GM18511 (cell line): ENCODE results near the gene MT1G.
"Not testable (repeated sequence)": the region's sequence is repeated elsewhere in the genome, so short reads cannot be mapped to it uniquely, and the experiment has no call there.

Experiments used
- ATAC-seq: cut with Tn5 transposase; IDR thresholded peaks from one replicate; pipeline ENCODE4 v1.9.1; 2021; ENCODE audit warnings: mild to moderate bottlenecking, moderate library complexity; ENCODE audit not compliant: unreplicated experiment

Gene MT1G

DNA sequence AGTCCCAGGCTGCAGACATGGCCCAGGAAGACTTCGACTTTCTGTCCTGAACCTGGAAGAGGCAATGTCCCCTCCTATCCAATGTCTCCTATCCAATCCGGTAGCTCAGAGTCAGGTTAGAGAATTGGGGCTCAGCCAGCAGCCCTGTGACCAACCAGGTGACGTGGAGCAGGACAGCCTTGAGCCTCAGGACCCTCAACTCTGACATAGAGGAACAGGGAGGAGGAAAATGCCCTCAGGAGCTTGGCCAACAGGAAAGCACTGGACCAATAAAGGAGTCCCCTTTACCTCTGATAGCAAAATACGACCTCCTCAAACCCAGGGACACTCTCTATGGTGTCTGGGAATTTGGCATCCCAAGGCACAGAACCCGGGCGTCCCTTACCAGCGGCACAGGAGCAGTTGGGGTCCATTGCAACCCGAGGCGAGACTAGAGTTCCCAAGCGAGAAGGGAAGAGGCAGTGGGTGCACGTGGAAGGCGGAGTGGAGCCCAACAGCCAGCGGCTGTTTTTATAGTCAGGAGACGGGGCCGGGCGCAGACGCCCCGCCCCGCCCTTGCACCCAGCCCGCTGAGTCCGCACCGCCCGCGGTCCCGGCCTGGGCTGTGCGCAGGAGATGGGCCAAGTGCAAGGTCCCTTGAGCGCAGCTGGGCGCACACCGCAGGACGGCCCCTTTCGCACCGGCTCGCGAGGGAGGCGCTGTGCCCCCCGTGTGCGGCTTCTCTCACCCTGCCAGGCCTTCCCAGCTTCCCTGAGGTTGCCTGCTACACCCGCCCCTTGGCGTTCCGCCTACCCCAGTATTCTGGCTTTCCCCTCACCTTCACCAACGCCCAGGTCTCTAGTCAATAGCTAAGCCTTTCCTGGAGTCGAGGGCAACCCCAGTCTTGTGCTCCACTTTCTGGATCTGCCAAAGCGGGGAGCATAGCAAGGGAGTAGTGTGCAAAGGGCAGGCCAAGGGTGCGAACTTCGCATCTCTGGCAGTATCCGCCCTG is at the start of gene MT1G:
MT1G (minus strand) TSS at position 485 of the 991 bp plus-strand sequence; CDS start at position 413, 72 bp downstream.
- no peak for ATAC-seq

GRCh38 chr16:56717532-56717931 is 49.7 kb upstream of the MT1G start:
- ATAC-seq = not testable (repeated sequence)

DNA sequence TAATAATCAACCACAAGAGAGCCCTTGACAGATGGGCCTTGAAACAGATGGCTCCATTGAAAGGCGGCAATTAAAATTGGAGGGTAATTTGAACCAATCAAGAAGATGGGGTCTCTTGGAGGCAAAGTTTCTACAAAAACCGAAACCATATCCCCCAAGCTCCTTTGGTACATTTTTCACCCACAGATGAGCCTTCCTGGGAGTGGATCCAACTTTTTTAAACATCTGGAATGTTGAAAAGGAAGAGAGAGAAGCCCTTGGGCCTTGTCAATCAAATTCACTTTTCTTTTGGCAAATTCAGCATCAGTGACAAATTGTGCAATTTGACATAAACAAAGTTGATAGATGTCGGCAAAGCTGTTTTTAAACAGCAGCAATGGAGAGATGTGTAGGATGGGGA is 48.9 kb upstream of the MT1G start:
- no peak for ATAC-seq

DNA sequence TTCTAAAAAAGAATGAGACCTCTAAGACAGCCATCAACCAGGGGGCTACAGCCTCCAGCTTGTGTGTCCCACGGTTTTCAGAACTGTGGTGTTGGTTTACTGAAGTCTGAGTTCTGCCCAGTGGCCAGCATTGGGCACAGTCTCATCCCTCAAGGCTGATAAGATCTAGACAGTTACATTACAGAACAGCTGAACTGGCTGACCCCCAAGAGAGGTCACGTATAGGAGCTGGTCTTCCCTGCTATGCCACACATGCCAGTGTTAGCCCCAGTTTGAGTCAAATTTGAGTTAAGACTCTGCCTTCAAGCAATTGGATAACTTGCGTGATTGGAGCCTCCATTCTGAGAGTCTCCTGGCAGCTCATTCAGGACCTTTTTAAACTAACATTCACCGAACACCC is 47.3 kb upstream of the MT1G start:
- ATAC-seq = no peak

DNA sequence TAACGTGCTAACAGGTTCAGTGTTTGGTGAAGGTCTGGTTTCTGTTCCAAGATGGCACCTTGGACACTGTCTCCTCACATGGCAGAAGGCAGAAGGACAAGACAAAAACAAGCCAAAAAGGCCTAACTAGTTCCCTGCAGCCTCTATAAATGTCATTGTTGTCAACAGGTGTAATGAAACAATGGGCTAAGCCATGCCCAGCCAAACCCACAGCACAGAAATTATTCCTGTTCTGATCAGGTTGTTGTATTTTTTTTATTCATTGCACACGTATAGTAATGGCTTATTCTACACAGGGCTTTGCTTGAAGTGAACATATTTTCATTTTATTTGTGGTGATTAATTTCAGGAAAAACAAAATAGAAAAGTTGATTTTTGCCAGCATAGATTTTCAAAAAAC is 45.9 kb upstream of the MT1G start:
- no peak for ATAC-seq

DNA sequence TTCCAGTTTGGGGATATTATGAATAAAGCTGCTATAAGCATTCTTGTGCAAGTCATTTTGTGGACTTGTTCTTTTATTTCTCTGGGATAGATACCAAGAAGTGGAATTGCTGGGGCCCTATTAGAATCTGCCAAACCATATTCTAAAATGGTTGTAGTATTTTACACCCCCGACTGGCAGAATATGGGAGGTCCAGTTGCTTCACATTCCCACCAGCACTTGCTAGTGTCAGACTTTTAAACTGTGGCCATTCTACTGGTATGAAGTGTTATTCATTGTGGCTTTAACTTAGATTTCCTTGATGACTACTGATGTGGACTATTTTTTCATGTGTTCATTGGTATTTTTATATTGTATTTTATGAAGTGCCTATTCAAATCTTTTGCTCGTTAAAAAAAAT is 44.0 kb upstream of the MT1G start:
- no peak for ATAC-seq

DNA sequence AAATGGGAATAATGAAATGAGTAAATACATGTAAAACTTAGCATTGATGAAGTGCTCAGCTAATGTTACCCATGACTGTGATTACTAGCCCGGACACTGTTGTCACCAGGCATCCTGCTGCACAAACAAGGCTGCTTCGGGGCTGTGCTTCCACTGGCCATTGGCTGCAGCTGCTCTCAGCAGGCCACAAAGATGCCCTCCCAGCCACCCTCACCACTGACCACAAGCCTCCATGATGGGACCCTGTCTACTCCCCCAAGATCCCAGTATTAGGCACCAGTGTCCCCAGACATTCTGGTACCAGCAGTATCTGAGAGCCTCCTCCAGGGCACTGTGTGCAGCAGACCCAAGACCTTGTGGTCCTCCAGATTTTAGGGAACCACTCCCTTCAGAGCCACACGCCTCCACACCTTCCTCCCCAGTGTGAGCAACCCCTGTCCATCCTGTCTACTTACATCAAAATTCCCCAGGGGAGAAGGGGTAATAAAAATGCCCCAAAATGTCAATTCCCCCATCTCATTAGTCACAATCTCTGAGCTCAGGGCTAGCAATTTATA is 42.4 kb upstream of the MT1G start:
- ATAC-seq = no peak

- ATAC-seq = no peak
Measured at GRCh38 chr16:56709443-56710040, 41.7 kb upstream of the MT1G start.

- ATAC-seq = no peak
Measured at GRCh38 chr16:56708525-56709442, 40.9 kb upstream of the MT1G start.

GRCh38 chr16:56702836-56703235 is 35.0 kb upstream of the MT1G start:
- ATAC-seq = no peak

DNA sequence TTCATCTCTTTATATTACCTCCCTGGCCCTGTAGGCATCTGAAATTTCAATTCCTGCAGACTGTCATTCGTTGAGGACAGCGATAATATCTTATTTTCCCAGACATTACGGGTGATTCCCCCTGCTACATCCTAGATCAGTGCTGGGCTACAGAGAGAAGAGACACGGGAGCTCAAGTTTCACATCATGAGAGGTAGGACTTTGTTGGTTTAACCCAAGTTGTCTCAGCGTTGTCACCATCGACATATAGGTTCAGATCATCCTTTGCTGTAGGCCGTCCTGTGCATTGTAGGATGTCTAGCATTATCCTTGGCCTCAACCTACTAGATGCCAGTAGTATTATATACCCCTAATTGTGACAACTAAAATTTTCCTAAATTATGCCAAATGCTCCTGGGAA is 33.7 kb upstream of the MT1G start:
- ATAC-seq = no peak

DNA sequence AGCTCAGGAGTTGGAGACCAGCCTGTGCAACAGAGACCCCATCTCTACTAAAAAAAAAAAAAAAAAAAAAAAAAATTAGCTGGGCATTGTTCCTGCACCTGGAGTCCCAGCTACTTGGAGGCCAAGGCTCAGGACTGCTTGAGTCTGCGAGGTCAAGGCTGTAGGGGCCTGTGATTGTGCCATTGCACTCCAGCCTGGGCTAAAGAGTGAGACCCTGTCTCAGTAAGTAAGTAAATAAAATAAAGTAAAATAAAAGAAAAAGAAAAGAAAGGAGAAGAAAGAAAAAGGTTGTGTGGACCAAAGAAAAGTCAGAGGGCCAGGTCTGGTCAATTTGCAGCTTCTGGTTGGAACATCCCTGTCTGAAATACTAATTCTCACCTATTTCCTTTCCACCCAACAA is 32.8 kb upstream of the MT1G start:
- no peak for ATAC-seq

GRCh38 chr16:56700195-56700594 is 32.3 kb upstream of the MT1G start:
- no peak for ATAC-seq

GRCh38 chr16:56697456-56698155 is 29.7 kb upstream of the MT1G start:
- ATAC-seq = no peak

GRCh38 chr16:56695246-56695645 is 27.4 kb upstream of the MT1G start:
- no peak for ATAC-seq

DNA sequence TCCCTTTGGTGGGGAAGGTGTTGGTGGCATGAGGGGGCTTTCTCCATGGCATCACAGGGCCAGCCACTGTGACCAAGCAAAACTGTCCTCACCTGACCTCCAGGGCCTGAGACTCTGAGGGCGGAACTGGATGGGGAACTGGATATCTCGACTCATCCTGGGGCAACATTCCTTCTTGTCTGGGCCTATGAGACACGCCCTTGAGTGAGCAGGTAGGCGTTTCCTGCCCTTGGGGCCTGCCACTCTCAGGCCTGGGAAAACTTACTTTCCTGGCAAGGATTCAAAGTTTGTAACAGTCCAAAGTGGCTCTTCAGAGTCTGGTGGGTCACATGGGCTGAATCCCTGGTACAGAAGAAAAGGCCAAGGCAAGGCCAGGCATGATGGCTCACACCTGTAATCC is 24.0 kb upstream of the MT1G start:
- ATAC-seq = no peak

- ATAC-seq = no peak
Measured at GRCh38 chr16:56690420-56691122, 22.7 kb upstream of the MT1G start.

DNA sequence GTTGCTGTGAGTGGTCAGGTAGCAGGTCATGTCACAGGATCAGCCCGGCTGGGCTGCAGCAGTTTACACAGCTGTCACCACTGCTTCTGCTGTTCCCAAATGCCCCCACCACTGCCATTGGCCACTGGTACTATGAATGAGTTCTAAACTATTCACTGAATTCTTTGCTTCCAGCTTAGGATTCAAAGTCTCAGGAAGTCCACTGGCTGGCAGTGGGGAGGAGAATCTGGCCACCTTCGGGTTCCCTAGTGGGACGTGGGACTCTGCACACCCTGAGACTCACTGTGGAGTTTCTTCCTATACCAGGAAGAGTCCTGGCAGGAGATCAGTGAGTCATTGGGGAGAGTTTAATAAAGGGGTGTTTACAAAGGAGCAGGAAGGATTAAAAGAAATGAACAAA is 21.3 kb upstream of the MT1G start:
- no peak for ATAC-seq

- ATAC-seq = no peak
Measured at GRCh38 chr16:56688762-56689161, 20.9 kb upstream of the MT1G start.

GRCh38 chr16:56686758-56687157 is 18.9 kb upstream of the MT1G start:
- no peak for ATAC-seq
